Thyroid gland (tissue), 4 donors: Measurements from ENCODE around the gene ROBO2.

Source experiments
- POLR2A ChIP-seq, 2 donors: fragments of 450-650 bp; IDR thresholded peaks; one replicate each; pipeline ENCODE4 v1.6.1; 2017; ENCODE audit warnings: antibody characterized with exemption in 2 of 2, mild to moderate bottlenecking in 2 of 2, moderate library complexity in 1 of 2
- TF ChIP-seq, protein P1 (sequence below), 6 experiments: fragments of 200-600 bp in 3 of 6; fragments of 450-650 bp in 3 of 6; sonication (generic) in 3 of 6; IDR thresholded peaks; one replicate each; pipeline ENCODE4 v1.5.1; 2016 to 2019; ENCODE audit warnings: antibody characterized with exemption in 6 of 6, mild to moderate bottlenecking in 2 of 6, inconsistent platforms in 1 of 6, moderate library complexity in 1 of 6

DNA sequence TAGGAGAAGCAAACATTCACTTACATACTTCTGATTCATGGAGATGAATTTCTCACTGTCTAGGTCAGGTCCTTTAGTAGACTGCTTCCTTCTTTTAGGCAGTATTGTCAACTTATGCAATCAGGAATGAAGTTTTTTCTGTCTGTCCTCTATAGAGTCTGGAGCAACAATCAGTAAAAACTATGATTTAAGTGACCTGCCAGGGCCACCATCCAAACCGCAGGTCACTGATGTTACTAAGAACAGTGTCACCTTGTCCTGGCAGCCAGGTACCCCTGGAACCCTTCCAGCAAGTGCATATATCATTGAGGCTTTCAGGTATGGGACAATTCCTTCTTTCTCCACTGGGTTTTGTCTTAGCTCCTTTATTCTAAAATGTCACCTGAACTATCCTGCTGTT lies 523.1 kb downstream of the ROBO2 start:
- TF ChIP-seq, protein P1, sequence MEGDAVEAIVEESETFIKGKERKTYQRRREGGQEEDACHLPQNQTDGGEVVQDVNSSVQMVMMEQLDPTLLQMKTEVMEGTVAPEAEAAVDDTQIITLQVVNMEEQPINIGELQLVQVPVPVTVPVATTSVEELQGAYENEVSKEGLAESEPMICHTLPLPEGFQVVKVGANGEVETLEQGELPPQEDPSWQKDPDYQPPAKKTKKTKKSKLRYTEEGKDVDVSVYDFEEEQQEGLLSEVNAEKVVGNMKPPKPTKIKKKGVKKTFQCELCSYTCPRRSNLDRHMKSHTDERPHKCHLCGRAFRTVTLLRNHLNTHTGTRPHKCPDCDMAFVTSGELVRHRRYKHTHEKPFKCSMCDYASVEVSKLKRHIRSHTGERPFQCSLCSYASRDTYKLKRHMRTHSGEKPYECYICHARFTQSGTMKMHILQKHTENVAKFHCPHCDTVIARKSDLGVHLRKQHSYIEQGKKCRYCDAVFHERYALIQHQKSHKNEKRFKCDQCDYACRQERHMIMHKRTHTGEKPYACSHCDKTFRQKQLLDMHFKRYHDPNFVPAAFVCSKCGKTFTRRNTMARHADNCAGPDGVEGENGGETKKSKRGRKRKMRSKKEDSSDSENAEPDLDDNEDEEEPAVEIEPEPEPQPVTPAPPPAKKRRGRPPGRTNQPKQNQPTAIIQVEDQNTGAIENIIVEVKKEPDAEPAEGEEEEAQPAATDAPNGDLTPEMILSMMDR (IDR thresholded peaks at IDR 0.05) = no peak
- TF ChIP-seq POLR2A (IDR thresholded peaks at IDR 0.05) = no peak
